SKM-1 treated with dmso at 0.1 percent for 144 hours (cell line): ENCODE measurements around the gene MLANA.

Source experiments
- DNase-seq: peaks from one replicate; lab custom pipeline; 2025; ENCODE audit not compliant: unreplicated experiment; lab: John Stamatoyannopoulos, UW

MLANA gene

GRCh38 chr9:5899292-5899691 lies 8.6 kb downstream of the MLANA start:
- no peak for DNase-seq

GRCh38 chr9:5900622-5901021 lies 9.9 kb downstream of the MLANA start:
- no peak for DNase-seq

- DNase-seq: no peak
These were observed 11.7 kb downstream of the MLANA start for GRCh38 chr9:5902377-5902776.

- no peak for DNase-seq
These were observed 18.2 kb downstream of the MLANA start for GRCh38 chr9:5908918-5909317.

- DNase-seq: no peak
These were observed 19.3 kb downstream of the MLANA start for GRCh38 chr9:5909976-5910375.

- no peak for DNase-seq
These were observed 19.8 kb downstream of the MLANA start for GRCh38 chr9:5910413-5911057.

GRCh38 chr9:5915438-5915837 lies 24.7 kb downstream of the MLANA start:
- DNase-seq: no peak

- no peak for DNase-seq
These were observed 26.6 kb downstream of the MLANA start for GRCh38 chr9:5917273-5917672.

- no peak for DNase-seq
These were observed 27.2 kb downstream of the MLANA start for GRCh38 chr9:5917888-5918287.

- no peak for DNase-seq
These were observed 27.8 kb downstream of the MLANA start for GRCh38 chr9:5918460-5918859.

- DNase-seq: no peak
These were observed 30.2 kb downstream of the MLANA start for GRCh38 chr9:5920860-5921328.

- DNase-seq: no peak
These were observed 31.5 kb downstream of the MLANA start for GRCh38 chr9:5922192-5922591.

- no peak for DNase-seq
These were observed 41.0 kb downstream of the MLANA start for GRCh38 chr9:5931657-5932056.

GRCh38 chr9:5938449-5938848 lies 47.8 kb downstream of the MLANA start:
- no peak for DNase-seq

- DNase-seq: no peak
These were observed 48.8 kb downstream of the MLANA start for GRCh38 chr9:5939530-5939929.

- DNase-seq: no peak
These were observed 50.5 kb downstream of the MLANA start for GRCh38 chr9:5941214-5941613.

GRCh38 chr9:5945112-5945511 lies 54.4 kb downstream of the MLANA start:
- DNase-seq: no peak

GRCh38 chr9:5947912-5948311 lies 57.2 kb downstream of the MLANA start:
- no peak for DNase-seq

GRCh38 chr9:5949103-5949699 lies 58.5 kb downstream of the MLANA start:
- DNase-seq: no peak

- DNase-seq: no peak
These were observed 59.6 kb downstream of the MLANA start for GRCh38 chr9:5950261-5950660.

GRCh38 chr9:5951686-5952211 lies 61.1 kb downstream of the MLANA start:
- DNase-seq: no peak
